Transverse colon (tissue), 4 donors: ENCODE data around the gene DDX10. TPM values are rescaled to one million over a fixed set of nuclear protein-coding genes. Genes with fewer than 3 reads are reported as not detected.

Source experiments
- DNase-seq: peaks from one replicate; pipeline ENCODE4 v3.0.0-alpha.2; 2019
- H3K27ac ChIP-seq, 4 donors: fragments of 200-600 bp; sonication (generic); 2 replicates each; pipeline ENCODE4 v1.5.1; 2016 to 2018; ENCODE audit warnings: inconsistent platforms in 4 of 4
- H3K27me3 ChIP-seq: fragments of 200-600 bp; sonication (generic); 2 replicates; pipeline ENCODE4 v1.5.1; 2017; ENCODE audit warnings: inconsistent platforms
- H3K36me3 ChIP-seq, 4 donors: fragments of 200-600 bp; sonication (generic); 2 replicates each; pipeline ENCODE4 v1.5.1; 2017 to 2019; ENCODE audit warnings: inconsistent platforms in 4 of 4
- H3K4me1 ChIP-seq, 4 donors: fragments of 200-600 bp; sonication (generic); 2 replicates each; pipeline ENCODE4 v1.5.1; 2017 to 2020; ENCODE audit warnings: inconsistent platforms in 4 of 4
- H3K4me3 ChIP-seq, 4 donors: fragments of 200-600 bp; sonication (generic); 1 replicate in 1 of 4; 2 replicates in 3 of 4; pipeline versions ENCODE4 v1.5.1 to v1.6.1; 2017 to 2019; ENCODE audit warnings: inconsistent platforms in 4 of 4
- H3K9me3 ChIP-seq, 2 donors: fragments of 200-600 bp; sonication (generic); 2 replicates each; pipeline ENCODE4 v1.5.1; 2017 to 2019; ENCODE audit warnings: inconsistent platforms in 2 of 2
- EP300 ChIP-seq: sonication (generic); formaldehyde crosslinking; IDR thresholded peaks from one replicate; pipeline ENCODE4 v1.6.1; 2017; ENCODE audit warnings: antibody characterized with exemption, low read depth
- POLR2A ChIP-seq: fragments of 450-650 bp; IDR thresholded peaks from one replicate; pipeline ENCODE4 v1.6.1; 2016; ENCODE audit warnings: antibody characterized with exemption, mild to moderate bottlenecking, moderate library complexity
- POLR2AphosphoS5 ChIP-seq, 3 donors: sonication (generic); formaldehyde crosslinking; IDR thresholded peaks; one replicate each; pipeline ENCODE4 v1.6.1; 2016; ENCODE audit warnings: antibody characterized with exemption in 3 of 3
- WGBS, 2 donors: methylation state at CpG; one replicate each; pipeline ENCODE4 v1.1.5; 2018; ENCODE audit warnings: low coverage in 1 of 2; 5-methylcytosine and 5-hydroxymethylcytosine counted together
- in situ Hi-C, 4 donors: fragments of 200-750 bp; cut with MboI; loops; one replicate each; pipeline versions ENCODE4 v1.15.0 to v1.15.1; 2017; ENCODE audit warnings: low sequenced_read_pairs in 3 of 4, low pct_ligation_motif_present in 1 of 4, low pct_unique_long_range_greater_than_20kb in 1 of 4
- intact Hi-C: fragments of 100-400 bp; cut with DNase I; formaldehyde crosslinking; loops from one replicate; pipeline ENCODE4 v1.15.1; 2023; ENCODE audit warnings: low total_unique reads
- total RNA-seq, 4 donors: library from RNA; depleted of rRNA; stranded (reverse); fragments of >200 nt; gene quantifications; one replicate each; pipeline ENCODE4 v1.1.0, GENCODE V29; 2016
- TF ChIP-seq, protein P1 (sequence below), 5 experiments: fragments of 200-600 bp in 3 of 5; fragments of 450-650 bp in 2 of 5; sonication (generic) in 3 of 5; IDR thresholded peaks; 1 replicate in 2 of 5; 2 replicates in 3 of 5; pipeline ENCODE4 v1.5.1; 2016 to 2017; ENCODE audit warnings: antibody characterized with exemption in 5 of 5, inconsistent platforms in 3 of 5, mild to moderate bottlenecking in 2 of 5, moderate library complexity in 1 of 5

DDX10 gene
- total RNA-seq, 4 donors from 2014 or later, result 7.6 to 38.2 (median 12.6) TPM

DNA sequence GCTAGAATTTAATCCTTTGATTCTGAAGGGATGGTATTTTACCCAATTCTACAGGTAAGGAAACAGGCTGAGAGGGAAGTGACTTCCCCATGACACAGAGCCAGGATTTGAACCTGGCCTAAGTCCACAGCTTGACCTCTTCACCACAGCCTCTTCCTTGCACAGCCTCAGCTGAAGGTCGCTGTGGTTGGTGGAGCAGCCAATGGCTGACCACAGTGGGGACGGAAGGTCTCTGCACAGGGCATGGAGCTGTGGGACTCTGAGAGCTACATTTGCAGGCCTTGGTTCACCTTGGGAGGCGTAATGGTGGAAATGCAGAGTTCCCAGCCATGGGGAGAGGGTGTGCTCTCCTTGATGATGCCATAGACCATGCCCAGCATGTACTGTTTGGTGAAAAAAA, 295.0 kb downstream of the DDX10 start:
- WGBS, 2 donors, result 79% methylated on average over 3 of the region's 3 CpGs; no CpG with 5 or more reads in 1 of the 2 donors
- intact Hi-C loops, result no loop called here
- no peaks in the 10 kb centered on the region for H3K36me3 ChIP-seq
- in situ Hi-C loops, result no loop called here
- H3K4me1 ChIP-seq, result no peaks in the 10 kb centered on the region
- no peaks in the 10 kb centered on the region for H3K9me3 ChIP-seq
- no peak for DNase-seq
- no peak overlapping the region for H3K27ac ChIP-seq
- TF ChIP-seq, protein P1, sequence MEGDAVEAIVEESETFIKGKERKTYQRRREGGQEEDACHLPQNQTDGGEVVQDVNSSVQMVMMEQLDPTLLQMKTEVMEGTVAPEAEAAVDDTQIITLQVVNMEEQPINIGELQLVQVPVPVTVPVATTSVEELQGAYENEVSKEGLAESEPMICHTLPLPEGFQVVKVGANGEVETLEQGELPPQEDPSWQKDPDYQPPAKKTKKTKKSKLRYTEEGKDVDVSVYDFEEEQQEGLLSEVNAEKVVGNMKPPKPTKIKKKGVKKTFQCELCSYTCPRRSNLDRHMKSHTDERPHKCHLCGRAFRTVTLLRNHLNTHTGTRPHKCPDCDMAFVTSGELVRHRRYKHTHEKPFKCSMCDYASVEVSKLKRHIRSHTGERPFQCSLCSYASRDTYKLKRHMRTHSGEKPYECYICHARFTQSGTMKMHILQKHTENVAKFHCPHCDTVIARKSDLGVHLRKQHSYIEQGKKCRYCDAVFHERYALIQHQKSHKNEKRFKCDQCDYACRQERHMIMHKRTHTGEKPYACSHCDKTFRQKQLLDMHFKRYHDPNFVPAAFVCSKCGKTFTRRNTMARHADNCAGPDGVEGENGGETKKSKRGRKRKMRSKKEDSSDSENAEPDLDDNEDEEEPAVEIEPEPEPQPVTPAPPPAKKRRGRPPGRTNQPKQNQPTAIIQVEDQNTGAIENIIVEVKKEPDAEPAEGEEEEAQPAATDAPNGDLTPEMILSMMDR (IDR thresholded peaks at IDR 0.05), result no peak
- TF ChIP-seq POLR2AphosphoS5 (IDR thresholded peaks at IDR 0.05) (no peak), POLR2A (no peak), EP300 (no peak)
- H3K4me3 ChIP-seq, result no peak overlapping the region
- no peaks in the 10 kb centered on the region for H3K27me3 ChIP-seq

DNA sequence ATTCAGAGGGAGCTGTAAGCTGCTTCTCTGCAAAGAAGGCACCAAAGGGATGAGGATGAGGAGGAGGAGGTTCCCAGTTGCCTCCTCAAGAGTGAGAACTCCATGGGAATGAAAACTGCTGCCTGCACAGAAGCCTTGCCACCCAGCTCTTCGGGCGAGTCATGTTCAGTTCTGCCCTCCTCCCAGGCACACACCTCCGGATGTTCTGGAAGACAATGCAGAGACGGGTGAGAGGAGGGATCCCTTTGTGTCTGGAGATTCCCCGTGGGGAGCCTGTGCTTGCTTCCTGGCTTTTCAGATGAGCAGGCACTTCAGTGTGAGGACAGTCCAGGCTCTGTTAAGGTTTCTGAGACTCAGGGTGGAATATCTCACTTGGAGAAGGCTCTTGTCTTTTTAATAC, 295.6 kb downstream of the DDX10 start:
- Histone ChIP-seq H3K9me3 (no peaks in the 10 kb centered on the region), H3K27ac (no peak overlapping the region), H3K4me3 (no peak overlapping the region), H3K27me3 (no peaks in the 10 kb centered on the region), H3K4me1 (no peaks in the 10 kb centered on the region), H3K36me3 (no peaks in the 10 kb centered on the region)
- in situ Hi-C loops, result no loop called here
- DNase-seq, result no peak
- TF ChIP-seq POLR2AphosphoS5 (IDR thresholded peaks at IDR 0.05) (no peak), EP300 (no peak), POLR2A (no peak)
- TF ChIP-seq, protein P1 (IDR thresholded peaks at IDR 0.05), result no peak
- intact Hi-C loops, result no loop called here
- WGBS, 2 donors, result 59 to 90% methylated on average over 2 to 5 of the region's 5 CpGs

DNA sequence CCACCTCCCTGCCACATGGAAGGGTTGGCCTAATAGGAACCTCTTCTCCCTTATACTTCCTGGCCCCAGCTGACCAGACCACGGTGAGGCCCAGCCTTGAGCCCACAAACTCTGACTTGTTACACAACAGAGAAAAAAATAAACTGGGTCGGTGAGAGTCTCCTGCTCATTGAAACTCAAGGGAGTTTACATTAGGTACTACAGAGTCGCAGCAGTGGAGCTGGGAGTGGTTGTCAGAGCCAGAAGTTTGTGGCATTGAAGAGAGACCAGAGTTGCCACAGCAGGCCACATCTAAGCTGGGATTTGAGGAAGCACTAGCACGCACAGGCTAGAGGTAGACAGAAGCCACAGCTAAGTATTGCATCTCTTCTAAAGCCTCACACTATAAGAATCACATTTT, 296.2 kb downstream of the DDX10 start:
- H3K27ac ChIP-seq, result no peak overlapping the region
- no peaks in the 10 kb centered on the region for H3K9me3 ChIP-seq
- H3K27me3 ChIP-seq, result no peaks in the 10 kb centered on the region
- in situ Hi-C loops, result no loop called here
- H3K4me3 ChIP-seq, result no peak overlapping the region
- intact Hi-C loops, result no loop called here
- no peak for DNase-seq
- no peaks in the 10 kb centered on the region for H3K36me3 ChIP-seq
- H3K4me1 ChIP-seq, result no peaks in the 10 kb centered on the region
- TF ChIP-seq, protein P1 (IDR thresholded peaks at IDR 0.05), result no peak
- TF ChIP-seq EP300, result no peak
- no peak for TF ChIP-seq POLR2A
- TF ChIP-seq POLR2AphosphoS5 (IDR thresholded peaks at IDR 0.05), result no peak
- WGBS, 2 donors, result 55 to 58% methylated on average over 3 to 4 of the region's 4 CpGs

DNA sequence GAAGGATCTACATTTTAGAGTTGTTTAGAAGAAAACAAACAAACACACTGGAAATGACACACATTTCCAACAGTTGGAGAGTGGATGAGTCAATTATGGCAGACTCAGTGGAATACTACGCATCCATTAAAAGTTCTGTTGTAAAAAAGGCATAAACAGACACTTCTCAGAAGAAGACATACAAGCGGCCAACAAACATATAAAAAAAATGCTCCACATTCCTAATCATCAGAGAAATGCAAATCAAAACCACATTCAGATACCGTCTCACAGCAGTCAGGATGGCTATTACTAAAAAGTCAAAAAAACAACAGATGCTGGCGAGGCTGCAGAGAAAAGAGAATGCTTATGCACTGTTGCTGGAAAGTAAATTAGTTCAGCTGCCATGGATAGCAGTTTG, 298.2 kb downstream of the DDX10 start:
- in situ Hi-C loops (no loop called here), intact Hi-C loops (no loop called here)
- WGBS, 2 donors, result 73 to 83% methylated on average over 1 to 4 of the region's 4 CpGs
- no peak overlapping the region for H3K4me3 ChIP-seq
- DNase-seq, result no peak
- no peaks in the 10 kb centered on the region for H3K27me3 ChIP-seq
- H3K36me3 ChIP-seq, result no peaks in the 10 kb centered on the region
- no peak for TF ChIP-seq POLR2AphosphoS5 (IDR thresholded peaks at IDR 0.05)
- no peak for TF ChIP-seq EP300
- TF ChIP-seq POLR2A, result no peak
- TF ChIP-seq, protein P1 (IDR thresholded peaks at IDR 0.05), result no peak
- H3K9me3 ChIP-seq, result no peaks in the 10 kb centered on the region
- H3K27ac ChIP-seq, result no peak overlapping the region
- H3K4me1 ChIP-seq, result no peaks in the 10 kb centered on the region
